Measurements from ENCODE around the gene CABP1. TPM values are rescaled to one million over a fixed set of nuclear protein-coding genes. Genes with fewer than 3 reads are reported as not detected.

The CABP1 gene
- total RNA-seq, 4 donors from 2014 or later, result 0.52 to 1.6 (median 0.62) TPM; not detected in 1

- intact Hi-C loops (cut with DNase I; ENCODE audit: low total_unique reads) (no loop called here), in situ Hi-C loops (cut with MboI; ENCODE audit: low sequenced_read_pairs in 4 of 4) (loop anchor here in 1 of 4 donors (25.0 kb wide), 1 partner anchor 487 kb away; no protein-coding TSS in a partner anchor)
- TF ChIP-seq CTCF (IDR thresholded peaks at IDR 0.05 in 4 of 5, conservative IDR thresholded peaks at IDR 0.05 in 1 of 5) (no peak), POLR2A (IDR thresholded peaks at IDR 0.05) (no peak)
- no peak for DNase-seq
- H3K4me3 ChIP-seq, result no peak overlapping the region
- no peak overlapping the region for H3K27ac ChIP-seq
- no peaks in the 10 kb centered on the region for H3K9me3 ChIP-seq
- no peaks in the 10 kb centered on the region for H3K4me1 ChIP-seq
- no peaks in the 10 kb centered on the region for H3K36me3 ChIP-seq
- no peak for ATAC-seq
- peaks cover 0 to 1% (median 0%) of the 10 kb centered on the region in 3 donors for H3K27me3 ChIP-seq
Measured at GRCh38 chr12:120625557-120626419, 14.6 kb upstream of the CABP1 start.

- Histone ChIP-seq H3K9me3 (no peaks in the 10 kb centered on the region), H3K27ac (no peak overlapping the region), H3K27me3 (peaks cover 0 to 4% (median 0%) of the 10 kb centered on the region in 3 donors), H3K36me3 (no peaks in the 10 kb centered on the region), H3K4me3 (no peak overlapping the region), H3K4me1 (no peaks in the 10 kb centered on the region)
- no peak for TF ChIP-seq CTCF (IDR thresholded peaks at IDR 0.05 in 4 of 5, conservative IDR thresholded peaks at IDR 0.05 in 1 of 5)
- TF ChIP-seq POLR2A (IDR thresholded peaks at IDR 0.05), result no peak
- intact Hi-C loops (cut with DNase I; ENCODE audit: low total_unique reads) (no loop called here), in situ Hi-C loops (cut with MboI; ENCODE audit: low sequenced_read_pairs in 4 of 4) (loop anchor here in 1 of 4 donors (25.0 kb wide), 1 partner anchor 483 kb away; no protein-coding TSS in a partner anchor)
- ATAC-seq (no peak), DNase-seq (no peak)
Measured at GRCh38 chr12:120628919-120629318, 11.5 kb upstream of the CABP1 start.

- intact Hi-C loops (cut with DNase I; ENCODE audit: low total_unique reads), result no loop called here
- H3K4me3 ChIP-seq, result no peak overlapping the region
Measured at GRCh38 chr12:120630104-120630892, 10.1 kb upstream of the CABP1 start.

DNA sequence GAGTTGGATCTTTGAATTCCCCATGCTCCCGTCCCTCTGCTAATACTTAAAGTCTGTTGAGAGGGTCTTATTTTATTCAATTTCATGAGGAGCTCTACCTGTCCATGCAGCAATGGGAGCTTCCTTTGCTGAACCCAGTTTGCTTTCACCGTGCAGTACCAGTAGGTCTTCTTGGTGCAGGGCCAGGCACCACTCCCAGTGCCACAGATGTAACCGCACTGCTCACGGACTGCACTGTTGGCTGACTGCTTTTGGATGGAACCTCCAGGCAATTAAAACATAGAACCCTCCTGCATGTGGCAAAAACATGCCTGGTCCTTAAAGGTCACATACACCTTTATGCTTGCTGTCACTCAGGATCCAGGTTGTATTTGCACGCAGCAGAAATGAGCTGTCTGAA is 9.3 kb upstream of the CABP1 start:
- H3K4me3 ChIP-seq, result no peak overlapping the region
- in situ Hi-C loops (cut with MboI; ENCODE audit: low sequenced_read_pairs in 4 of 4) (loop anchor here in 1 of 4 donors (25.0 kb wide), 1 partner anchor 481 kb away; no protein-coding TSS in a partner anchor), intact Hi-C loops (cut with DNase I; ENCODE audit: low total_unique reads) (no loop called here)
- no peaks in the 10 kb centered on the region for H3K9me3 ChIP-seq
- no peak overlapping the region for H3K27ac ChIP-seq
- H3K27me3 ChIP-seq, result peaks cover 0 to 4% (median 0%) of the 10 kb centered on the region in 3 donors
- ATAC-seq, result no peak
- no peaks in the 10 kb centered on the region for H3K4me1 ChIP-seq
- H3K36me3 ChIP-seq, result no peaks in the 10 kb centered on the region
- no peak for DNase-seq
- TF ChIP-seq CTCF (IDR thresholded peaks at IDR 0.05 in 4 of 5, conservative IDR thresholded peaks at IDR 0.05 in 1 of 5), result no peak
- TF ChIP-seq POLR2A (IDR thresholded peaks at IDR 0.05), result no peak

More at GRCh38 chr12:120630104-120630892, 10.1 kb upstream of the CABP1 start:
- in situ Hi-C loops (cut with MboI; ENCODE audit: low sequenced_read_pairs in 4 of 4), result loop anchor here in 1 of 4 donors (25.0 kb wide), 1 partner anchor 482 kb away; no protein-coding TSS in a partner anchor
- Histone ChIP-seq H3K27me3 (peaks cover 0 to 4% (median 0%) of the 10 kb centered on the region in 3 donors), H3K36me3 (no peaks in the 10 kb centered on the region), H3K9me3 (no peaks in the 10 kb centered on the region), H3K4me1 (no peaks in the 10 kb centered on the region), H3K27ac (no peak overlapping the region)
- no peak for ATAC-seq
- TF ChIP-seq POLR2A (IDR thresholded peaks at IDR 0.05), result no peak
- TF ChIP-seq CTCF (IDR thresholded peaks at IDR 0.05 in 4 of 5, conservative IDR thresholded peaks at IDR 0.05 in 1 of 5), result no peak
- no peak for DNase-seq

Measured in gastrocnemius medialis (tissue), 4 donors.